HEK293 (cell line): ENCODE measurements around the gene DPP6.

Experiments
- CTCF ChIA-PET: fragments of 350-600 bp; formaldehyde crosslinking; extraction: SDS; loops from one replicate; lab custom pipeline; 2021; ENCODE audit warnings: antibody characterized with exemption; lab: Yijun Ruan, JAX
- POLR2A ChIA-PET: fragments of 300-600 bp; formaldehyde crosslinking; extraction: SDS; loops from one replicate; lab custom pipeline; 2020; ENCODE audit warnings: antibody characterized with exemption, inconsistent platforms; lab: Yijun Ruan, JAX
- H3K27ac ChIP-seq: fragments of 200-500 bp; sonication (Bioruptor generic); 2 replicates; pipeline ENCODE4 v1.5.1; 2014; ENCODE audit warnings: low read depth, low read length, control low read depth, inconsistent platforms; ENCODE audit errors: extremely low read depth
- H3K36me3 ChIP-seq, 2 experiments: fragments of 200-500 bp in 1 of 2; sonication (Bioruptor generic) in 1 of 2; 1 replicate in 1 of 2; 2 replicates in 1 of 2; pipeline ENCODE4 v1.5.1; 2014 to 2017; ENCODE audit warnings: inconsistent platforms in 2 of 2, low read length in 2 of 2; ENCODE audit not compliant: control insufficient read depth in 2 of 2, insufficient read depth in 1 of 2
- H3K4me1 ChIP-seq: fragments of 200-500 bp; sonication (Bioruptor generic); 2 replicates; pipeline ENCODE4 v1.5.1; 2014; ENCODE audit warnings: mild to moderate bottlenecking, low read length, inconsistent platforms; ENCODE audit not compliant: control insufficient read depth, insufficient read depth
- H3K4me3 ChIP-seq: 2 replicates; pipeline ENCODE4 v1.5.1; 2011; ENCODE audit warnings: low read depth, mild to moderate bottlenecking, control low read depth, low read length, moderate library complexity
- H3K9me3 ChIP-seq: fragments of 200-500 bp; sonication (Bioruptor generic); 2 replicates; pipeline ENCODE4 v1.5.1; 2014; ENCODE audit warnings: low read depth, low read length, inconsistent platforms; ENCODE audit not compliant: control insufficient read depth, insufficient read depth
- AEBP2 ChIP-seq: fragments of 450-650 bp; formaldehyde crosslinking; IDR thresholded peaks from 2 replicates; pipeline ENCODE4 v1.5.1; 2016; ENCODE audit warnings: missing biosample characterization, missing genetic modification characterization, borderline replicate concordance
- CTCF ChIP-seq: fragments of 450-650 bp; formaldehyde crosslinking; IDR thresholded peaks from 2 replicates; pipeline ENCODE4 v1.5.1; 2016; ENCODE audit warnings: missing biosample characterization, missing genetic modification characterization
- GLI4 ChIP-seq: fragments of 450-650 bp; formaldehyde crosslinking; IDR thresholded peaks from 2 replicates; pipeline ENCODE4 v1.5.1; 2016; ENCODE audit warnings: missing biosample characterization, missing genetic modification characterization
- IKZF3 ChIP-seq: fragments of 450-650 bp; IDR thresholded peaks from 2 replicates; pipeline ENCODE4 v1.5.0; 2018; ENCODE audit warnings: missing biosample characterization, mild to moderate bottlenecking, missing genetic modification characterization, moderate library complexity
- SETDB1 ChIP-seq: IDR thresholded peaks from one replicate; pipeline ENCODE4 v1.6.1; 2017; ENCODE audit warnings: mild to moderate bottlenecking, low read length, moderate library complexity, mixed read lengths; ENCODE audit not compliant: insufficient read length
- YY1 ChIP-seq: fragments of 450-650 bp; formaldehyde crosslinking; IDR thresholded peaks from 2 replicates; pipeline ENCODE4 v1.5.1; 2018; ENCODE audit warnings: missing biosample characterization, missing genetic modification characterization
- ZEB2 ChIP-seq: fragments of 450-650 bp; formaldehyde crosslinking; IDR thresholded peaks from 2 replicates; pipeline ENCODE4 v1.5.1; 2016; ENCODE audit warnings: missing biosample characterization, missing genetic modification characterization
- ZNF10 ChIP-seq: fragments of 450-650 bp; formaldehyde crosslinking; IDR thresholded peaks from 2 replicates; pipeline ENCODE4 v1.5.1; 2017; ENCODE audit warnings: missing biosample characterization, missing genetic modification characterization
- ZNF133 ChIP-seq: fragments of 450-650 bp; formaldehyde crosslinking; IDR thresholded peaks from 2 replicates; pipeline ENCODE4 v1.5.1; 2016; ENCODE audit warnings: missing biosample characterization, missing genetic modification characterization
- ZNF488 ChIP-seq: fragments of 450-650 bp; formaldehyde crosslinking; IDR thresholded peaks from 2 replicates; pipeline ENCODE4 v1.5.1; 2016; ENCODE audit warnings: missing biosample characterization, missing genetic modification characterization
- ZNF514 ChIP-seq: fragments of 450-650 bp; formaldehyde crosslinking; IDR thresholded peaks from 2 replicates; pipeline ENCODE4 v1.5.1; 2016; ENCODE audit warnings: missing biosample characterization, missing genetic modification characterization
- TF ChIP-seq, protein P1 (sequence below): fragments of 450-650 bp; formaldehyde crosslinking; IDR thresholded peaks from 2 replicates; pipeline ENCODE4 v1.5.1; 2016; ENCODE audit warnings: missing biosample characterization, missing genetic modification characterization, borderline replicate concordance
- TF ChIP-seq, protein P2 (sequence below): fragments of 450-650 bp; formaldehyde crosslinking; IDR thresholded peaks from 2 replicates; pipeline ENCODE4 v1.5.1; 2016; ENCODE audit warnings: missing biosample characterization, missing genetic modification characterization

Gene DPP6

DNA sequence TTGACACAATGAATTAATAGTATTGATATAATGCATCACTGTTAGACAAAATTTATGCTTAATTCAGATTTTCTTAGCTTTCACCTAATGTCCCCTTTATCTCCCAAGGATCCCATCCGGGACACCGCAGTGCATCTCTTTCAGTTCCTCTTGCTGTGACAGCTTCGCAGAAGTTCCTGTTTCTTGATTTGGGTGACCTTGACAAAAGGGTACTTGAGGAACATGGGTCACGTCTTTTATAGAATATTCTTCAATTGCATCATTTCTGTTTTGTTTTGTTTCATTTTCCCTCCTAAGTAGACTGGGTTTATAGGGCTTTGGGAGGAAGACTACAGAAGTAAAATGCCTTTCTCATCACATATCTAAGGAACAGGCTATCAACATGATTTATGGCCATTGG, 453.2 kb downstream of the DPP6 start (continued):
- TF ChIP-seq, protein P1, sequence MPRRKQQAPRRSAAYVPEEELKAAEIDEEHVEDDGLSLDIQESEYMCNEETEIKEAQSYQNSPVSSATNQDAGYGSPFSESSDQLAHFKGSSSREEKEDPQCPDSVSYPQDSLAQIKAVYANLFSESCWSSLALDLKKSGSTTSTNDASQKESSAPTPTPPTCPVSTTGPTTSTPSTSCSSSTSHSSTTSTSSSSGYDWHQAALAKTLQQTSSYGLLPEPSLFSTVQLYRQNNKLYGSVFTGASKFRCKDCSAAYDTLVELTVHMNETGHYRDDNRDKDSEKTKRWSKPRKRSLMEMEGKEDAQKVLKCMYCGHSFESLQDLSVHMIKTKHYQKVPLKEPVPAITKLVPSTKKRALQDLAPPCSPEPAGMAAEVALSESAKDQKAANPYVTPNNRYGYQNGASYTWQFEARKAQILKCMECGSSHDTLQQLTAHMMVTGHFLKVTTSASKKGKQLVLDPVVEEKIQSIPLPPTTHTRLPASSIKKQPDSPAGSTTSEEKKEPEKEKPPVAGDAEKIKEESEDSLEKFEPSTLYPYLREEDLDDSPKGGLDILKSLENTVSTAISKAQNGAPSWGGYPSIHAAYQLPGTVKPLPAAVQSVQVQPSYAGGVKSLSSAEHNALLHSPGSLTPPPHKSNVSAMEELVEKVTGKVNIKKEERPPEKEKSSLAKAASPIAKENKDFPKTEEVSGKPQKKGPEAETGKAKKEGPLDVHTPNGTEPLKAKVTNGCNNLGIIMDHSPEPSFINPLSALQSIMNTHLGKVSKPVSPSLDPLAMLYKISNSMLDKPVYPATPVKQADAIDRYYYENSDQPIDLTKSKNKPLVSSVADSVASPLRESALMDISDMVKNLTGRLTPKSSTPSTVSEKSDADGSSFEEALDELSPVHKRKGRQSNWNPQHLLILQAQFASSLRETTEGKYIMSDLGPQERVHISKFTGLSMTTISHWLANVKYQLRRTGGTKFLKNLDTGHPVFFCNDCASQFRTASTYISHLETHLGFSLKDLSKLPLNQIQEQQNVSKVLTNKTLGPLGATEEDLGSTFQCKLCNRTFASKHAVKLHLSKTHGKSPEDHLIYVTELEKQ (tag by site-specific recombination): no peak
- TF ChIP-seq CTCF (no peak), GLI4 (no peak), ZNF10 (tag by site-specific recombination) (no peak), YY1 (tag by site-specific recombination) (no peak), ZNF133 (tag by site-specific recombination) (no peak), AEBP2 (tag by site-specific recombination) (no peak)

DNA sequence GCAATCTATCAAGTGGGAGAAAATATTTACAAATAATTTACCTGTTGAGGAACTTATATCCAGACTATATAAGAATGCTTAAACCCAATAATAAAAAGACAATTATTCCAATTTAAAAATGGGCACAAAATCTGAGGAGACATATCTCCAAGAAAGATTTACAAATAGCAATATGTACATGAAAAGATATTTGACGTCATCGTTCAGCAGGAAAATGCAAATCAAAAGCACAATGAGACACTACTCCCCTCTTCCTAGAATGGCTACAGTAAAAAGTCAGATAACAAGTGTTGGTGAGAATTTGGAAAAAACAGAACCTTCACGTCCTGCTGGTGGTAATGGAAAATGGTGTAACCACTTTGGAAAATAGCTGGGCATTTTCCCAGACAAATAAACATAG, 457.0 kb downstream of the DPP6 start:
- no peaks in the 10 kb centered on the region for H3K9me3 ChIP-seq
- no peak overlapping the region for H3K27ac ChIP-seq
- no peaks in the 10 kb centered on the region for H3K4me1 ChIP-seq
- H3K36me3 ChIP-seq: no peaks in the 10 kb centered on the region
- H3K4me3 ChIP-seq: no peak overlapping the region
- no peak for TF ChIP-seq CTCF
- TF ChIP-seq SETDB1: no peak
- TF ChIP-seq ZEB2 (tag by site-specific recombination): no peak
- no peak for TF ChIP-seq IKZF3 (tag by site-specific recombination)
- TF ChIP-seq ZNF488: no peak
- TF ChIP-seq, protein P2, sequence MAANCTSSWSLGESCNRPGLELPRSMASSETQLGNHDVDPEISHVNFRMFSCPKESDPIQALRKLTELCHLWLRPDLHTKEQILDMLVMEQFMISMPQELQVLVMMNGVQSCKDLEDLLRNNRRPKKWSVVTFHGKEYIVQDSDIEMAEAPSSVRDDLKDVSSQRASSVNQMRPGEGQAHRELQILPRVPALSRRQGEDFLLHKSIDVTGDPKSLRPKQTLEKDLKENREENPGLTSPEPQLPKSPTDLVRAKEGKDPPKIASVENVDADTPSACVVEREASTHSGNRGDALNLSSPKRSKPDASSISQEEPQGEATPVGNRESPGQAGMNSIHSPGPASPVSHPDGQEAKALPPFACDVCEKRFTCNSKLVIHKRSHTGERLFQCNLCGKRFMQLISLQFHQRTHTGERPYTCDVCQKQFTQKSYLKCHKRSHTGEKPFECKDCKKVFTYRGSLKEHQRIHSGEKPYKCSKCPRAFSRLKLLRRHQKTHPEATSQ: no peak
- no peak for TF ChIP-seq ZNF514 (tag by site-specific recombination)
- TF ChIP-seq, all 188 proteins: peak for 0
- CTCF ChIA-PET: interaction anchor here (0.6 kb wide), 1 partner anchor 19 kb away, joined by 3 read pairs; no protein-coding TSS in a partner anchor
- POLR2A ChIA-PET: no interaction called here
